B cell (primary cell): Measurements from ENCODE around the gene SLC2A13. TPM values are rescaled to one million over a fixed set of nuclear protein-coding genes. Genes with fewer than 3 reads are reported as not detected.

ENCODE experiments used
- ATAC-seq: fragments of 200-7000 bp; cut with Tn5 transposase; one replicate; pipeline ENCODE4 v1.10.0; 2021; ENCODE audit warnings: low read depth, mild to moderate bottlenecking, moderate number of reproducible peaks, moderate library complexity
- CTCF ChIA-PET: fragments of 350-600 bp; sonication (Branson Sonifier 250); formaldehyde crosslinking; loops from one replicate; lab custom pipeline; 2021; ENCODE audit warnings: antibody characterized with exemption, inconsistent platforms; lab: Charles Lee
- POLR2A ChIA-PET: fragments of 350-600 bp; sonication (Branson Sonifier 250); formaldehyde crosslinking; loops from one replicate; lab custom pipeline; 2021; ENCODE audit warnings: antibody characterized with exemption; lab: Charles Lee
- DNase-seq: peaks from one replicate; pipeline ENCODE4 v3.0.0; 2013
- H2AFZ ChIP-seq: 2 replicates; pipeline ENCODE4 v1.6.1; 2012; ENCODE audit warnings: mild to moderate bottlenecking, low read depth, low read length; ENCODE audit not compliant: insufficient read depth, poor library complexity, severe bottlenecking
- H3K27ac ChIP-seq, 2 donors: 1 replicate in 1 of 2; 2 replicates in 1 of 2; pipeline ENCODE4 v1.5.1; 2012 to 2013; ENCODE audit warnings: low read length in 2 of 2, mild to moderate bottlenecking in 2 of 2, moderate library complexity in 1 of 2
- H3K27me3 ChIP-seq, 4 experiments: fragments of 200-600 bp in 1 of 4; sonication (generic) in 1 of 4; replicated peaks in 1 of 4; 1 replicate in 2 of 4; 2 replicates in 2 of 4; pipeline versions ENCODE4 v1.6.1 to v1.7.0; 2013 to 2016; ENCODE audit warnings: low read length in 3 of 4, mild to moderate bottlenecking in 2 of 4, mixed read lengths in 1 of 4, moderate library complexity in 1 of 4; ENCODE audit not compliant: insufficient read depth in 4 of 4, control insufficient read depth in 3 of 4; ENCODE audit errors: control extremely low read depth in 1 of 4
- H3K36me3 ChIP-seq, 2 experiments: replicated peaks in 1 of 2; 1 replicate in 1 of 2; 2 replicates in 1 of 2; pipeline versions ENCODE4 v1.6.1 to v1.7.1; 2013; ENCODE audit warnings: low read length in 1 of 2; ENCODE audit not compliant: insufficient read depth in 2 of 2, control insufficient read depth in 1 of 2; ENCODE audit errors: control extremely low read depth in 1 of 2, extremely low read depth in 1 of 2
- H3K4me1 ChIP-seq, 2 donors: fragments of 200-600 bp in 1 of 2; sonication (generic) in 1 of 2; 1 replicate in 1 of 2; 2 replicates in 1 of 2; pipeline versions ENCODE4 v1.5.1 to v1.6.1; 2013 to 2017; ENCODE audit warnings: low read length in 2 of 2; ENCODE audit not compliant: control insufficient read depth in 2 of 2, insufficient read depth in 2 of 2
- H3K4me2 ChIP-seq: replicated peaks from 2 replicates; pipeline ENCODE3; 2012; ENCODE audit warnings: mild to moderate bottlenecking, low read depth, low read length; ENCODE audit not compliant: poor library complexity, severe bottlenecking
- H3K4me3 ChIP-seq, 5 experiments: fragments of 200-600 bp in 1 of 5; sonication (generic) in 1 of 5; 1 replicate in 3 of 5; 2 replicates in 2 of 5; pipeline versions ENCODE4 v1.5.1 to v1.7.0; 2011 to 2016; ENCODE audit warnings: low read length in 4 of 5, mild to moderate bottlenecking in 4 of 5, low read depth in 2 of 5, control low read depth in 1 of 5, moderate library complexity in 1 of 5; ENCODE audit not compliant: insufficient read depth in 1 of 5; ENCODE audit errors: control extremely low read depth in 1 of 5, extremely low read depth in 1 of 5
- H3K79me2 ChIP-seq: fragments of 200-600 bp; sonication (generic); one replicate; pipeline ENCODE4 v1.6.0; 2016; ENCODE audit warnings: low read length; ENCODE audit not compliant: control insufficient read depth, insufficient read depth
- H3K9ac ChIP-seq: fragments of 200-600 bp; sonication (generic); 2 replicates; pipeline ENCODE4 v1.6.1; 2017; ENCODE audit warnings: mild to moderate bottlenecking, low read length, moderate library complexity
- H3K9me3 ChIP-seq, 3 donors: one replicate each; pipeline versions ENCODE4 v1.6.1 to v1.7.1; 2013; ENCODE audit warnings: low read length in 2 of 3; ENCODE audit not compliant: control insufficient read depth in 2 of 3, insufficient read depth in 1 of 3; ENCODE audit errors: control extremely low read depth in 1 of 3
- H4K20me1 ChIP-seq: 2 replicates; pipeline ENCODE4 v1.6.0; 2012; ENCODE audit warnings: mild to moderate bottlenecking, low read length; ENCODE audit not compliant: insufficient read depth, control insufficient read depth, poor library complexity, severe bottlenecking
- H3K27ac Mint-ChIP-seq: one replicate; pipeline ENCODE4 v1.8.0; 2021; ENCODE audit warnings: mixed read lengths
- H3K27me3 Mint-ChIP-seq: one replicate; pipeline ENCODE4 v1.8.0; 2021; ENCODE audit warnings: mixed read lengths
- H3K4me1 Mint-ChIP-seq: one replicate; pipeline ENCODE4 v1.8.0; 2021; ENCODE audit warnings: mixed read lengths
- H3K4me3 Mint-ChIP-seq: one replicate; pipeline ENCODE4 v1.8.0; 2021; ENCODE audit warnings: mixed read lengths
- H3K9me3 Mint-ChIP-seq: one replicate; pipeline ENCODE4 v1.8.0; 2022; ENCODE audit warnings: mixed read lengths; ENCODE audit not compliant: insufficient read depth
- CTCF ChIP-seq: fragments of 200-600 bp; IDR thresholded peaks from one replicate; pipeline ENCODE4 v1.8.0; 2022; ENCODE audit warnings: antibody characterized with exemption, mild to moderate bottlenecking
- EZH2 ChIP-seq: IDR thresholded peaks from 2 replicates; pipeline ENCODE4 v1.6.1; 2012; ENCODE audit warnings: borderline replicate concordance, low read depth, mild to moderate bottlenecking, moderate library complexity, low read length; ENCODE audit not compliant: insufficient read depth, poor library complexity, severe bottlenecking
- WGBS: methylation state at CpG from one replicate; pipeline ENCODE4 v1.1.5; 2013; ENCODE audit warnings: missing lambda C conversion rate; ENCODE audit not compliant: insufficient coverage; 5-methylcytosine and 5-hydroxymethylcytosine counted together
- intact Hi-C: fragments of 100-400 bp; cut with micrococcal nuclease; formaldehyde crosslinking; loops from one replicate; pipeline ENCODE4 v1.10.0; 2022
- polyA plus RNA-seq: library from polyadenylated mRNA; depleted of rRNA; stranded (reverse); fragments of >200 nt; gene quantifications from 2 replicates; pipeline ENCODE4 v1.2.3, GENCODE V29; 2012
- total RNA-seq, 2 donors: library from RNA; stranded (reverse); fragments of 120-200 nt in 1 of 2; gene quantifications; 1 replicate in 1 of 2; 2 replicates in 1 of 2; pipeline versions ENCODE4 v1.2.3 to v1.2.4, GENCODE V29; 2013 to 2022

Gene SLC2A13
- total and polyA plus RNA-seq, 2 donors (not counting 1 experiment from before 2014, with no cell fraction given), result 2.1 to 8.6 TPM

GRCh38 chr12:39782026-39782545 is 323.8 kb downstream of the SLC2A13 start:
- H3K4me3 Mint-ChIP-seq, result no peak overlapping the region
- Histone ChIP-seq H4K20me1 (no peaks in the 10 kb centered on the region), H3K4me3 (no peak overlapping the region), H3K9me3 (peaks cover 0 to 3% (median 0%) of the 10 kb centered on the region in 3 donors), H2AFZ (no peak overlapping the region), H3K4me1 (no peaks in the 10 kb centered on the region), H3K4me2 (no peak overlapping the region), H3K27ac (no peak overlapping the region), H3K36me3 (no peaks in the 10 kb centered on the region), H3K27me3 (no peaks in the 10 kb centered on the region), H3K9ac (no peak overlapping the region), H3K79me2 (no peaks in the 10 kb centered on the region)
- WGBS, result no CpG with 5 or more reads among the region's 7 CpGs
- no peaks in the 10 kb centered on the region for H3K27me3 Mint-ChIP-seq
- ATAC-seq (no peak), DNase-seq (no peak)
- TF ChIP-seq CTCF, result no peak
- TF ChIP-seq EZH2, result no peak
- intact Hi-C loops, result no loop called here
- CTCF ChIA-PET, result no interaction called here
- H3K27ac Mint-ChIP-seq, result no peak overlapping the region
- no peaks in the 10 kb centered on the region for H3K9me3 Mint-ChIP-seq
- POLR2A ChIA-PET, result no interaction called here
- no peaks in the 10 kb centered on the region for H3K4me1 Mint-ChIP-seq

- Histone ChIP-seq H2AFZ (no peak overlapping the region), H3K79me2 (no peaks in the 10 kb centered on the region), H3K27me3 (no peaks in the 10 kb centered on the region), H3K9ac (no peak overlapping the region), H4K20me1 (no peaks in the 10 kb centered on the region), H3K4me2 (no peak overlapping the region), H3K4me3 (no peak overlapping the region), H3K36me3 (no peaks in the 10 kb centered on the region), H3K4me1 (no peaks in the 10 kb centered on the region), H3K9me3 (peaks cover 0 to 3% (median 0%) of the 10 kb centered on the region in 3 donors), H3K27ac (no peak overlapping the region)
- H3K4me3 Mint-ChIP-seq, result no peak overlapping the region
- POLR2A ChIA-PET, result no interaction called here
- H3K27ac Mint-ChIP-seq, result no peak overlapping the region
- 100% methylated on average over 2 of the region's 4 CpGs for WGBS
- no peak for DNase-seq
- ATAC-seq, result no peak
- H3K9me3 Mint-ChIP-seq, result no peaks in the 10 kb centered on the region
- no peaks in the 10 kb centered on the region for H3K4me1 Mint-ChIP-seq
- H3K27me3 Mint-ChIP-seq, result no peaks in the 10 kb centered on the region
- no peak for TF ChIP-seq EZH2
- TF ChIP-seq CTCF, result no peak
- intact Hi-C loops, result no loop called here
- CTCF ChIA-PET, result no interaction called here
These were observed 324.9 kb downstream of the SLC2A13 start for GRCh38 chr12:39780913-39781446.
